Ishikawa (cell line): ENCODE measurements around the gene CORO1A.

Source experiments
- CEBPB ChIP-seq: IDR thresholded peaks from 2 replicates; pipeline ENCODE4 v1.6.1; 2012
- CREB1 ChIP-seq: IDR thresholded peaks from 2 replicates; pipeline ENCODE4 v1.6.1; 2012; ENCODE audit warnings: low read depth
- EGR1 ChIP-seq: IDR thresholded peaks from 2 replicates; pipeline ENCODE4 v1.6.1; 2012
- EP300 ChIP-seq: IDR thresholded peaks from 2 replicates; pipeline ENCODE4 v1.6.1; 2012; ENCODE audit warnings: borderline replicate concordance
- FOXM1 ChIP-seq: IDR thresholded peaks from 2 replicates; pipeline ENCODE4 v1.6.1; 2012; ENCODE audit warnings: low read depth, borderline replicate concordance
- RAD21 ChIP-seq: IDR thresholded peaks from 2 replicates; pipeline ENCODE4 v1.6.1; 2012; ENCODE audit warnings: low read depth
- TAF1 ChIP-seq: IDR thresholded peaks from 2 replicates; pipeline ENCODE4 v1.6.1; 2012; ENCODE audit warnings: low read depth, mild to moderate bottlenecking
- TCF12 ChIP-seq: IDR thresholded peaks from 2 replicates; pipeline ENCODE4 v1.6.1; 2012; ENCODE audit warnings: low read depth
- TEAD4 ChIP-seq: IDR thresholded peaks from 2 replicates; pipeline ENCODE4 v1.6.1; 2012
- YY1 ChIP-seq: IDR thresholded peaks from 2 replicates; pipeline ENCODE4 v1.6.1; 2012; ENCODE audit warnings: low read depth
- ZBTB7A ChIP-seq: IDR thresholded peaks from 2 replicates; pipeline ENCODE4 v1.6.1; 2012; ENCODE audit warnings: low read depth
- TF ChIP-seq, protein P1 (sequence below): IDR thresholded peaks from 2 replicates; pipeline ENCODE4 v1.6.1; 2012; ENCODE audit warnings: low read depth, mild to moderate bottlenecking
- TF ChIP-seq, protein P2 (sequence below): IDR thresholded peaks from 2 replicates; pipeline ENCODE4 v1.6.1; 2012

DNA sequence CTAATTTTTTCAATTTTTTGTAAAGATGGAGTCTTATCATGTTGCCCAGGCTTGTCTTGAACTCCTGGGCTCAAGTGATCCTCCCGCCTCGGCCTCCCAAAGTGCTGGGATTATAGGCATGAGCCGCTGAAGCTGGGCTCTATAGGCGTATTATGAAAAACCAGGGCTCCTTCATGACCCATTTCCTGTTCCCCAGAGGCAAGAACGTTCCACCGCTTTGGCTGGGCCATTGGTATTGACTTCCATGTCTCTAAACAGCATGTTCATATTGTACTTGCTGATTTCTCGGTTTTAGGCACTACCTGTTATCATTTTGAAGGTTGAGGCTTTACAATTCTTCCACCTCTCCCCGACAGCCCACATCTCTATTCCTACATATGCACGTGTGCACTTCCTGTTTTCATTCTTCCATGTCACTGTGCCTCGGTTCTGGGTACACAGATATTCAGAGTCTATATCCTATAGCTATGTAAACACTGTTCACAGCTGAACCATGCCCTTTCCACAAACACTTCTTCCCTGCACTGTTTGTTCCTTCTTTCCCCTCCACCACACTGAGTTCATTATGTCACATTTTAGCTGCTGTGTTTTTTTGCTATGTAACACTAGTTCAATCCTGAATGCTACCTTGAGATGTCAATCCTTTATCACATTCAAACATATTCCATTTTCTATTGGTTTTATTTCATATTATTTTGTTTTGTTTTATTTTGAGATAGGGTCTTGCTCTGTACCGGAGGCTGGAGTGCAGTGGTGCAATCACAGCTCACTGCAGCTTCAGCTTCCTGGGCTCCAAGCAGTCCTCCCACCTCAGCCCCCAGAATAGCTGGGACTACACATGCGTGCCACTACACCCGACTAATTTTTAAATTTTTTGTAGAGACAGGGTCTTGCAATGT lies 43.6 kb upstream of the CORO1A start:
- TF ChIP-seq, protein P1, sequence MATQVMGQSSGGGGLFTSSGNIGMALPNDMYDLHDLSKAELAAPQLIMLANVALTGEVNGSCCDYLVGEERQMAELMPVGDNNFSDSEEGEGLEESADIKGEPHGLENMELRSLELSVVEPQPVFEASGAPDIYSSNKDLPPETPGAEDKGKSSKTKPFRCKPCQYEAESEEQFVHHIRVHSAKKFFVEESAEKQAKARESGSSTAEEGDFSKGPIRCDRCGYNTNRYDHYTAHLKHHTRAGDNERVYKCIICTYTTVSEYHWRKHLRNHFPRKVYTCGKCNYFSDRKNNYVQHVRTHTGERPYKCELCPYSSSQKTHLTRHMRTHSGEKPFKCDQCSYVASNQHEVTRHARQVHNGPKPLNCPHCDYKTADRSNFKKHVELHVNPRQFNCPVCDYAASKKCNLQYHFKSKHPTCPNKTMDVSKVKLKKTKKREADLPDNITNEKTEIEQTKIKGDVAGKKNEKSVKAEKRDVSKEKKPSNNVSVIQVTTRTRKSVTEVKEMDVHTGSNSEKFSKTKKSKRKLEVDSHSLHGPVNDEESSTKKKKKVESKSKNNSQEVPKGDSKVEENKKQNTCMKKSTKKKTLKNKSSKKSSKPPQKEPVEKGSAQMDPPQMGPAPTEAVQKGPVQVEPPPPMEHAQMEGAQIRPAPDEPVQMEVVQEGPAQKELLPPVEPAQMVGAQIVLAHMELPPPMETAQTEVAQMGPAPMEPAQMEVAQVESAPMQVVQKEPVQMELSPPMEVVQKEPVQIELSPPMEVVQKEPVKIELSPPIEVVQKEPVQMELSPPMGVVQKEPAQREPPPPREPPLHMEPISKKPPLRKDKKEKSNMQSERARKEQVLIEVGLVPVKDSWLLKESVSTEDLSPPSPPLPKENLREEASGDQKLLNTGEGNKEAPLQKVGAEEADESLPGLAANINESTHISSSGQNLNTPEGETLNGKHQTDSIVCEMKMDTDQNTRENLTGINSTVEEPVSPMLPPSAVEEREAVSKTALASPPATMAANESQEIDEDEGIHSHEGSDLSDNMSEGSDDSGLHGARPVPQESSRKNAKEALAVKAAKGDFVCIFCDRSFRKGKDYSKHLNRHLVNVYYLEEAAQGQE: no peak
- TF ChIP-seq EGR1 (no peak), YY1 (no peak), CEBPB (no peak), EP300 (no peak), FOXM1 (no peak), TCF12 (no peak), RAD21 (no peak), CREB1 (no peak), TEAD4 (no peak), TAF1 (no peak), ZBTB7A (no peak)
- TF ChIP-seq, protein P2, sequence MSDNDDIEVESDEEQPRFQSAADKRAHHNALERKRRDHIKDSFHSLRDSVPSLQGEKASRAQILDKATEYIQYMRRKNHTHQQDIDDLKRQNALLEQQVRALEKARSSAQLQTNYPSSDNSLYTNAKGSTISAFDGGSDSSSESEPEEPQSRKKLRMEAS: no peak
